ENCODE results near the gene RALGAPA1.
"Not testable (repeated sequence)": the region's sequence is repeated elsewhere in the genome, so short reads cannot be mapped to it uniquely, and the experiment has no call there.

Gene RALGAPA1

DNA sequence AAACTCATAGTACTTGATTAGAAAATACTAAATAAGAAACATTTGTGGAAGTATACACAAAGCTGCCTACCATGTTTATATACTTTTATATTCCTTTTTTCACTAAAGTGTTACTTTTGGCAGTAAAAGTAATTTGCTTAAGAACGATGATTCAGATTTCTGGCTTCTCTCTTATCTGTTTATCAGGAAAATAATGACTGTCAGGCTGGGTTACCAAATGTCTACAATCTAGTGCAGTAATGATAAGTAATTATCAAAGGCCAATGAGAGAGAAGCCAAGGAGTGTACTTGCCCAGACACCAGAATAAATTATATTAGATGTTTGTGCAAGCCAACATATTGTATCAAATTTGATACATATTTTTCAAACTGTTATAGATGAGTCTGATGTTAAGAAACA, 113.4 kb downstream of the RALGAPA1 start:
- no peak for DNase-seq

DNA sequence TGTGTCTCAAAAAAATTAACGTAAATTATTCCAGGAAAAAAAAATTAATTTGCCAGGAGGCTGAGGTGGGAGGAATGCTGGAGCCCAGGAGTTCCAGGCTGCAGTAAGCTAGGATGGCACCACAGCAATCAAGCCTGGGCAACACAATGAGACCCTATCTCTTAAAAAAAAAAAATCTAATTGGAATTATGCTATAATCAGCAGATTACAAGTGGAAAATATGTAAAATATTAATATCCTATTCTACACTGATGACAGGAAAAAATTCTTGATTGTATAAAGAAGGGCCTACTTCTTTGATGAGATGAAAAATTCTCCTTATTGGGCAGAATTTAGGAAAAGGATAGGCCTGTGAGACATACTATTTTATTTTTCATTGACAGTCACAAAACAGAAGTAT, 114.0 kb downstream of the RALGAPA1 start:
- DNase-seq = no peak

DNA sequence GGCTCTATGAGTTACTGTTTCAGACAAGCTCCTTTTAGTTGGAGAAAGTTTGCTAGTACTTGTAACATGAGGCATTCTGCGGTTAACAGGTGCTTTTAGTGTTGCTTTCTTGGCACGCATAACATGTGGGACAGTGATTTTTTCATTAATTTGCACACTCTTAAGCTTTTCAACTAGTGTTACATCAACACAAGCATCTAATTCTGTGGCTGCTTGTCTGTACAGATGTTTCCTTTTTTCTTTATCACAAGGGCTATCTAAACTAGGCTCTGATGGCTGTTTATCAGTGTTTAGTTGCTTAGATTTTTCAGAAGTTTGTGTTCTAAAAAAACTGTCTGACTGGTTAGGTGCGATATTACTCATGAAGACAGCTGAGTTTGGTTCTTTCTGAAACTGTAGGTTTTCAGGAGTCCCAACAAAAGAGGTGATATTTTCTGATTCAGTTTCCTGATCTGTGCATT, 120.1 kb downstream of the RALGAPA1 start:
- no peak for DNase-seq

DNA sequence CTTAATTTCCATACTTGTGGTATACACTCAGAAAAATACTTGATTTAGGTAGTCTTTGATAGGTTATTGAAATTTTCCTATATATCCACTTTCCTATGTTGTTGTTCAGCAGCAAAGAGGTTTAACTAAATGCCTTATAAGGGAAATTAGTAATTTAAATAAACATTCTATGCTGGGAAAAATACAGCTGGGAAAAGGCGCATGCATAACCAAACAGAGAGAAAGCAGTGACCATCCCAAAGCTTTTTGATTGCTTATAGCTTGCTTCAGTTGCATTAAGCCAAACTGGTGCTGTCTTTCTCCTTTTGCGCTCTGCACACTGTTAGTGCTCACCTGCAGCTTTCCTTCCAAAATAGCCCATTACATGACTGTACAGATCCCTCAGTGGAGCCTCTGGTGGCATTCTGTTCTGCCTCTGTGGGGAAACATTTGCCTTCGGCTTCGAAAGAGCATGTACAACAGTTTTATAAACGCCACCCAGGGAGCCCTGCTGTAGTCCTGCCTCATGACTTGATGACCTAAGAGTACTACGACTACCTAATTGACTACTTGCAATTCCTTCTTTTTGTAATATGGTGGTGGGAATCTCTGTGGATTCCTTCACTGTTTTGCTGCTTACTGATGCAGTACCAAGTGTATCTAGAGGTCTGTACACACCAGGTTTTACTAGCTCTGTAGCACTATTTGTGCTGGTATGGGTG, 120.8 kb downstream of the RALGAPA1 start:
- DNase-seq = no peak

DNA sequence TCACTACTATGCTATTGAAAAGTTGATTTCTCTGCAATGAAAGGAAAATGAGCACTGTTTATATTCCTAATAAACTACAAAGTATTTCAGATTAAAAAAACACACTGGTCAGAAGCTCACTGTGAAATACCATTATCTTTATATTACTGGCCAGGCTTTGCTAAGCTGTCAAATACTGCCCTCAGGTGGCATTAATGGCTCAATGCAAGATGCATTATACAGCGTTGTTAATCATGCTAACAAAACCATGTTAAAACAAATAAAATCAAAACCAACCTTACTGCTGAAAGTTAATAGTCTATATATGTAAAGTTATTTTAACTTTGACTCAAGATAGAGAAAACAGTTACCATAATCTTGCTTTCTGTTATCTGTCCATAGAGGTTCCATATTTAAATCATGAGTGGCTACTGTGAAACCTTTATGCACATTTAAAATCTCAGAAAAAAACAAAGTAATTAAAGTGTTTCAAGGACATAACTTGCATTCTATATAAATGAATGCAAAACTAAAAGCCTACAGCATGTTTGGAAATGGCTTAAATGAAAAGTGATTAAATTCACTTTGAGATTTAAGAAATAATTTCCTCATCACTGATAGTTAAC, 121.7 kb downstream of the RALGAPA1 start:
- peak; percentile 27 for DNase-seq

DNA sequence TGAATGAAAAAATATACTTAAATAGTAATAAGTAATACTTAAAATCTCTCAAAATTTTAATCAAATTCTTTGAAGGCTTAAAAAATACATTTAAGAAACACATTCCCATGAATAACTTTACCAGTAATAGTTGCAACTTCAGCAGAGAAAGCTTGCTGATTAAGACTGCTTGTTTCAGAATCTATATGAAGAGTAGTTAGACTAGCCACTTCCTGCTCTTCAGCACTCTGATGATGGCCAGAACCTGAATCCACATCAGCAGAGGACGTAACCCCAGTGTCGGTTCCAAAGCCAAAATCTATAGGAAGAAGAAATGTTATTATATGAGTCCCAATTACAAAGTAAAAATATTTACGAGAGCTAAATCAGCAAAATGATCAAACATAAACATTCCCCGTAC, 125.4 kb downstream of the RALGAPA1 start:
- not testable (repeated sequence) for DNase-seq

DNA sequence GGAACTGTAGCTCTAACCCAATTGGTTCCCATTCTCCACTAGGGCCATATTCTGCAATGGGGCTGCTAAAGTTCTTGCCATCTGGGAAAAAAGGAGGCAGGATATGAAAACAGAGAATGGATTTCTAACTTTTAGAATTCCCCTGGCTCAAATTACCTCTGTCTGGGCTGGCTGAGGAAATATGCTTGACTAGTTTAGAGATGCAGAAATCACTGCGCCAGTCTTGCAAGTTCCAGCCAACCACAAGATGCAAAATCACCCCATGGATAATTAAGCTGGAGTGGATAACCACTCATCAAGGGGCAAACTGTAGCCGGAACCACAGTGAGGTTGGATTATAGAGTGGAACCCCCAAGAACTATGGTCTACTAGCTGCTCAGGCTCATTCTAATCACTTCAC, 126.3 kb downstream of the RALGAPA1 start:
- DNase-seq = no peak

DNA sequence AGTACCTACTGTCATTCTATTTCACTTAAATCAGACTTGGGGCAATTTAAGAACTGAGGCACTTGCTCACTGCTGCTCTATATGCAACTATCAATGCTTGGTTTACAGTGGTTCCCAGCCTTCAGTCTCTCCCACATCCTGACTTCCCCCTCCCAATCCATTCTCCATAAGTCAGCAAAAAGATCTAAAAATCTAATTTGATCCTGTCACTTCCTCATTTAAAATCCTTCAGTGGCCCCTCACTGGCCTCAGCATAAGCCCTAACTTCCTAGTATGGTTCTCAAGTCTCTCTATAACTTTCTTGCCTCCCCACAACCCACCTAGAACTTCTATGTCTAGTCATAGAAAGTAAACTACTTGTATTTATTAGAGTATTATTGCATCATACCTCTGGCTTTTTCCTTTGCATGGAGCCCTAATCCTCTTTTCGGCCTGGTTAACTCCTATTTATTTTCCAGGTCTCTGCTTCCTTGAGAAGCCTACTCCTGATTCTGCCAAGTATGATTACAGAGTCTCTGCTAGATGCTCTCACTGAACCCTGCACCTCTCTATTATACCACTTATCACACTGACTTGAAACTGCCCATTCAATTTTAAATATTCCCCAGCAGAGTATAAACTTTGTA, 130.6 kb downstream of the RALGAPA1 start:
- DNase-seq = no peak

DNA sequence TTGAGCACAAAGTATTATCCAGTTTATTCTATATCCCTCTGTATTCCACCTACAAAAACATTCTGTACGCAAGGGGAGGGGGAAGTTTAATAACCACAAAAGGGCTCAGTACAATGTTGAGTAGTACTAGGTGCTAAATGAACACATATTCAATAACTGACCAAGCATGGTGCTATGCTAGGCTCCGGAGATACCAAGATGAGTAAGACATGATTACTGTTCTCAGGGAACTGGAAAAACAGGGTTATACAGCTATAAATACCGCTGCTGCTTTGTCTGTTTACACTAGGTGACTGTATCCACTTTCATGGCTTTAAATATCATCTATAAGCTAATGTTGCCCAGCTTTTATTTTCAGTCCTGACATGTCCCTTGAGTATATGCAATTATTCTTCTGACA, 139.3 kb downstream of the RALGAPA1 start:
- DNase-seq = no peak

DNA sequence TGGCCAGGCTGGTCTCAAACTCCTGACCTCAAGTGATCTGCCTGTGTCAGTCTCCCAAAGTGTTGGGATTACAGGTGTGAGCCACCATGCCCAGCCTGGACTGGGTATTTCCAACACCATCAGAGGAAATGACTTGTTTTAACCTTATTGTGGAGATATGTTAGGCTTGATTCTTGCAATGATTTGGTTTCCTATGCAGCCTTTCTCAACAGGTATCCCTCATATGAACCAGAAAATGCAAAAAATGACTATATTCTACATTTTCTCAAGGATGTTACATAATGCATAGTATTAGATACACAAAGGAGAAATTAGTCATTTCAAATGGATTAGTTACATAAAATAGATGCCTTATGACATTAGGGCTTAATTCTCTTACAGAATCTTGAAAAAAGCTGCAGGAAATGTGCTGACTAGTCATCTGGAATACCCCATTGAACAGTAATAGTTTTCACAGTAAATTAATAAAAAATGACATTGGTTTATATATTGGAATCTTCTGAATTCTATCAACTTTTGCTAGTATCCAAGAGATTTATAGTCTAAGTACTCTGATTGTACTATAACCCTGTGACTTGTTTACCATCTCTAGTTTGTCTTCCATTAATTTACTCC, 142.6 kb downstream of the RALGAPA1 start:
- no peak for DNase-seq

DNA sequence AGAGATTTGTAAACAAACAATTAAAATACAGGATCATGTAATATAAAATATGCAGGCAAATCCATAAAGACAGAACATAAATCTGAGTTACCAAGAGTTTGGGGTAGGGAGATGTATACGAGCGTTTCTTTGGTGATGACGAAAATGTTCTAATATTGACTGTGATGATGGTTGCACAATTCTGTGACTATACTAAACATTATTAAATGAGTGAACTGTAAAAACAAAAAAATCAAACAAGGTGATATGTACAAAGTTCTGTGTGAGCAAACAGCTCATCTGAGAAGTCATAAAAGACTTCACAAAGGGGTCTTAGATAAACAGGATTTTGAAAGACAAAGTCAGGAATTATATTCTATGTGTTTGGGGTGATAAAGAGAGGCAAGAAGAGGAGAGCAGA, 147.2 kb downstream of the RALGAPA1 start:
- DNase-seq = no peak

DNA sequence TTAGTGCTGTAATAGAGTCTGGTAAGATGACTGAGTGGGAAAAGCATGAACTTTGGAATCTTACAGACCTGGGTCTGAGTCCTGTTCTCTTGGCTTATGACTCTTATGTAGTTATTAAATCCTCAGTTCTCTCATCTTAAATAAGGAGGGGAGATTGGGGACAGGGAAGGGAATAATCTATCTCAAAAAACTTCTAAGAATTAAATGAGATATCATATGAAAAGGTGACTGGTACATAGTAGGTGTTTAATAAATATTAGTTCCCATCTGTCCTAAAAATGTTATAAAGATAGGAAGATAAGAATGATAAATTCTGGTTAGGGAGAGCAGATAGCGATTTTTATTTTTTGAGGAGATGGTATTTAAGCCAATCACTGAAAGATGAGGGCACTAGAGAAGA, 156.1 kb downstream of the RALGAPA1 start:
- no peak for DNase-seq

DNA sequence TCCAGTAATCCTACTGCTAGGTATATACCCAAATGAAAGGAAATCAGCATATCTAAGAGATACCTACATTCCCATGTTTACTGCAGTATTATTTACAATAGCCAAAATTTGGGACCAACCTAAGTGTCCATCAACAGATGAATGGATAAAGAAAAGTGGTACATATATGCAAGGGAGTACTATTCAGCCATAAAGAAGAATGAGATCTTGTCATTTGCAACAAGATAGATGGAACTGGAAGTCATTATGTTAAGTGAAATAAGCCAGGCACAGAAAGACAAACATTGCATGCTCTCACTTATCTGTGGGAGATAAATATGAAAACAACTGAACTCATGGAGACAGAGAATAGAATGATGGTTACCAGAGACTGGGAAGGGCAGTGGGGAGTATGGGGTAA, 165.6 kb downstream of the RALGAPA1 start:
- DNase-seq = no peak

DNA sequence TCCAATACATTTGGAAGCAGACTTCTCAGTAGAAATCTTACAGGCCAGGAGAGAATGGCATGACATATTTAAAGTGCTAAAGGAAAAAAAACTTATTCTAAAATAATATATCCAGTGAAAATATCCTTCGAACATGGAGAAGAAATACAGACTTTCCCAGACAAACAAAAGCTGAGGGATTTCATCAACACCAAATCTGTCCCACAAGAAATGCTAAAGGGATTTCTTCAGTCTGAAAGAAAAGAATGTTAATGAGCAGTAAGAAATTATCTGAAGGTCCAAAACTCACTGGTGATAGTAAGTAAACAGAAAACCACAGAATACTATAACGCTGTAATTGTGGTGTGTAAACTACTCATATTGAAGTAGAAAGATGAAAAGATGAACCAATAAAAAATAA, 171.2 kb downstream of the RALGAPA1 start:
- DNase-seq = no peak

DNA sequence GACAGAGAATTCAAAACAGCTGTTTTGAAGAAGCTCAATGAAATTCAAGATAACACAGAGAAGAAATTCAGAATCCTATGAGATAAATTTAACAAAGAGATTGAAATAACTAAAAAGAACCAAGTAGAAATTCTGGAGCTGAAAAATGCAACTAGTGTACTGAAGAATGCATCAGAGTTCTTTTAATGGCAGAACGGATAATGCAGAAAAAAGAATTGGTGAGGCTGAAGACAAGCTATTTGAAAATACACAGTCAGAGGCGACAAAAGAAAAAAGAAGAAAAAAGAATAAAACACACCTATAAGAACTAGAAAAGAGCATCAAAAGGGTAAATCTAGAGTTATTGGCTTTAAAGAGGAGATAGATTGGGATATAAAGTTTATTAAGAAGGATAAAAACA, 171.8 kb downstream of the RALGAPA1 start:
- DNase-seq = no peak

DNA sequence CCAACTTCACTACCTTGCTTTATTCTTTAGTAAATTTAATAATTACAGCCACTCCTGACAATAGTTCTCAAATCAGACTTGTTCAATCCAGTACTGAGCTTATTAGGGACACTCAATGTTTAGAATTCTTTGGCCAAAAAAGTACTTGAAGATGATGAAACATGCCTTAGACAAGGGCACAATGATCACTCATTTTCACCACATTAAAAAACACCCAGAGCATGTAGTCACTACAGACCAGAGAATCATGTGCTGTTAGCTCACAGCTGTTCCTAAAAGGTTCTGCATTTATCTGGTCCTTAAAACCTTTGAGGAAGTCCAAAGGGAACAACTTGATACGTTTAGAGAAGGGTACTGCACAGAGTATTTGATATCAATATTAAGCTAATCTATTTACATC, 176.4 kb downstream of the RALGAPA1 start:
- no peak for DNase-seq

DNA sequence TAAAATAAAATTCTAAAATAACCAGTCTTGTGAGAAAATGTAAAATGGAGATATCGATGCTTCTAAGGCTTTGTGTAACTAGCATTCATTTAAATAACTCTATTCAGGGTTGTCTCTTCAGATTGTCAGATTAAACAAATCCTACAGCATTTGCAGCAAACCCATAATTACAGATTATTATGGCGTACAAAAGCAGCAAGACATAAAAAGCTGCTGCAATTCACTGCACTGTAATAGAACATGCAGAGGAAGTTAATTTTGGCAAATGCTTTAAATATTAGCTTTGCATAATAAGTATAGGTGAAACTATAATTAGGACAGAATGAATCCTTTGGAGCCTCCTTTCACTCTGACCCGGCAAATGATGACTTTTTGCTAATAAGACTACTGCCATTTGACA, 176.8 kb downstream of the RALGAPA1 start:
- no peak for DNase-seq

DNA sequence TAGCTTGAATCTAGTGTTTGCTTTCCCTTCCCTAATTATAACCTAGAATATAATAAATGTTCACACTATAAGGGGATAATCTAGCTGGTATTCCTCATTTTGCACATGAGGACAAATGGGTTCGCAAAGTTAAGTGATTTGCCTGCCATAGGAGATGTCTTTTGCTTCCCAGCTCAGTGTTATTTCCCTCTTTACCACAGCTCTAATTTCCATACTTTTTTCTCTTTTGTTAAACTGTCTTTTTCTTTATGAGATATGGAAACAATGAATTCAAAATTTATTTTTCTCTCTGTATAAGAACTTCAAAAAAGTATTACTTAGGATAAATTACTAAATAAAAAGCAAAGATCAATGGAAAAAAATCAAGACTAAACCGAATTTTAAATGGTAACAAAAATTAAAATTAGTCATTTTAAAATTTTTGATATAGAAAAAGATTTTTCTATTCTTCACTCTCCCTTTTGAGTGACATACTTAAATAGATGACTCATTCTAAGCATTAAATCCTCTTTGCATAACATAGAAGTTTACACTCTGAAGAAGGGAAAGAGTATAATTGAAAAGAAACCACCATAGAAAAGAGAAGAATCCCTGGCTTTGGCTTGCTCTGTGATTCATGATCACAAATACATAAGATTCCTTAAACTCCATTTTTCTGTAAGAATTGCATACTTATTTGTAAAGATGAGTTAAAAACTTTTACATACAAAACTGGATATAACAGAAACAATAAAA, 177.9 kb downstream of the RALGAPA1 start:
- no peak for DNase-seq

DNA sequence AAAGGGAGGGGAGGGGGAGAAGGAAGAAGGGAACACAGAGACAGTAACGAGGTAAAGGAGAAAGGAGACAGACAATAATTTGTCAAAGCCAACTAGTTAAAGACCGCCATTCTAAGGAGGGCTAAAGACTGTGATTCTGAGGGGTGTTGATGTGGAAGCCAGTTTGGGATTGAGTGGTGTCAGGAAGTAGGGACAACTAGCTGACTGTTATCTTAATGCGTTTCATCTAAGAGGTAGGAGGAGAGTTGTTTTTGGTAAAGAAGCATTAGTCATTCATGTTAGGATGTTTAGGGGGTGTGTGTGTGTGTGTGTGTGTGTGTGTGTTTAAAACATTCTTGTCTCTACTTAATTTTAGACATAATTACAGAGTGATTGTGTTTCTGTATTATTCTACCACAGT, 180.1 kb downstream of the RALGAPA1 start:
- no peak for DNase-seq

DNA sequence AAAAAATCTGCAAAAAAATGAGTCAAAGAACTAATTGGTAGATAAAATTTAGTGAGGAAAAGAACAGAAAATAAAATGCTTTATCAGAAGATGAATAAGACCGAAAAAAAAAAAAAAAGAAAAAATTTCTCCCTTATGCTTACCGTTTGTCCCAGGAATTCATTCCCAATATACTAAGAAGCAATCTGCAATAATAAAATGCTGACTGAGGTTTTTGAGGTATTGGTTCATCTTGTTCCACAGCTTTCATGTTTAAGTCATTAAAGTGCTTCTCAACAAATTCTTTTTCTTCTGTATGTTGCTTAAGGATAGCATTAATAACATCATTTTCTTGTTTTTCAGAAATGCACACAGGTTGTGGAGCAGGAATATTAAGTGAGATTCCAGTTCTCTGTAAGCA, 182.1 kb downstream of the RALGAPA1 start:
- DNase-seq = not testable (repeated sequence)

DNA sequence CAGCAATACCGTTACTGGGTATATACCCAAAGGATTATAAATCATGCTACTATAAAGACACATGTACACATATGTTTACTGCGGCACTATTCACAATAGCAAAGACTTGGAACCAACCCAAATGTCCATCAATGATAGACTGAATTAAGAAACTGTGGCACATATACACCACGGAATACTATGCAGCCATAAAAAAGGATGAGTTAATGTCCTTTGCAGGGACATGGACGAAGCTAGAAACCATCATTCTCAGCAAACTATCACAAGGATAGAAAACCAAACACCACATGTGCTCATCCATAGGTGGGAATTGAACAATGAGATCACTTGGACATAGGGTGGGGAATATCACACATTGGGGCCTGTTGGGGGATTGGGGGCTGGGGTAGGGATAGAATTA, 187.1 kb downstream of the RALGAPA1 start:
- not testable (repeated sequence) for DNase-seq

DNA sequence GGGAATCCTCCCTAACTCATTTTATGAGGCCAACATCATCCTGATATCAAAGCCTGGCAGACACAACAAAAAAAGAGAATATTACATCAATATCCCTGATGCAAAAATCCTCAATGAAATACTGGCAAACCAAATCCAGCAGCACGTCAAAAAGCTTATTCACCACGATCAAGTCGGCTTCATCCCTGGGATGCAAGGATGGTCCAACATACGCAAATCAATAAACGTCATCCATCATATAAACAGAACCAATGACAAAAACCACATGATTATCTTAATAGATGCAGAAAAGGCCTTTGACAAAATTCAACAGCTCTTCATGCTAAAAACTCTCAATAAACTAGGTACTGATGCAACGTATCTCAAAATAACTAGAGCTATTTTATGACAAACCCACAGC, 189.1 kb downstream of the RALGAPA1 start:
- DNase-seq = not testable (repeated sequence)

DNA sequence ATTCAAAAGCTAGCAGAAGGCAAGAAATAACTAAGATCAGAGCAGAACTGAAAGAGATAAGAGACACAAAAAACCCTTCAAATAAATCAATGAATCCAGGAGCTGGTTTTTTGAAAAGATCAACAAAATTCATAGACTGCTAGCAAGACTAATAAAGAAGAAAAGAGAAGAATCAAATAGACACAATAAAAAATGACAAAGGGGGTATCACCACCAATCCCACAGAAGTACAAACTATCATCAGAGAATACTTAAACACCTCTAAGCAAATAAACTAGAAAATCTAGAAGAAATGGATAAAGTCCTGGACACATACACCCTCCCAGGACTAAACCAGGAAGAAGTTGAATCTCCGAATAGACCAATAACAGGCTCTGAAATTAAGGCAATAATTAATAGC, 189.6 kb downstream of the RALGAPA1 start:
- DNase-seq = not testable (repeated sequence)

Measured in NCI-H1694 treated with DMSO at 0.1 percent for 48 hours (cell line).